Body of pancreas (tissue), 4 donors: ENCODE measurements around the gene SOCS3. TPM values are rescaled to one million over a fixed set of nuclear protein-coding genes. Genes with fewer than 3 reads are reported as not detected.
A peak's percentile ranks its signal among the peaks of the same experiment; 100 is the strongest.

Experiments
- ATAC-seq: fragments of 150-250 bp; one replicate; pipeline ENCODE4 v1.9.1; 2016
- DNase-seq, 4 donors: peaks; one replicate each; pipeline ENCODE4 v3.0.0-alpha.2; 2019
- H3K27ac ChIP-seq, 4 donors: fragments of 200-600 bp; sonication (generic); 1 replicate in 3 of 4; 2 replicates in 1 of 4; pipeline versions ENCODE4 v1.5.1 to v1.6.1; 2016 to 2019; ENCODE audit warnings: mild to moderate bottlenecking in 1 of 4, mixed read lengths in 1 of 4, moderate library complexity in 1 of 4
- H3K27me3 ChIP-seq, 2 donors: fragments of 200-600 bp; sonication (generic); one replicate each; pipeline ENCODE4 v1.6.0; 2016; ENCODE audit warnings: mild to moderate bottlenecking in 1 of 2
- H3K36me3 ChIP-seq, 2 donors: fragments of 200-600 bp; sonication (generic); replicated peaks in 1 of 2; 2 replicates each; pipeline ENCODE4 v1.5.1; 2016; ENCODE audit warnings: low read depth in 2 of 2; ENCODE audit not compliant: insufficient read depth in 1 of 2
- H3K4me1 ChIP-seq: fragments of 200-600 bp; sonication (generic); one replicate; pipeline ENCODE4 v1.6.0; 2016
- H3K4me3 ChIP-seq, 2 donors: fragments of 200-600 bp; sonication (generic); 1 replicate in 1 of 2; 2 replicates in 1 of 2; pipeline ENCODE4 v1.5.1; 2016 to 2019
- H3K9me3 ChIP-seq, 3 donors: fragments of 200-600 bp; sonication (generic); 1 replicate in 2 of 3; 2 replicates in 1 of 3; pipeline ENCODE4 v1.5.1; 2016
- CTCF ChIP-seq, 7 experiments: fragments of 450-650 bp in 4 of 7; fragments of 200-600 bp in 3 of 7; sonication (generic) in 3 of 7; IDR thresholded peaks; one replicate each; pipeline ENCODE4 v1.5.1; 2016 to 2019; ENCODE audit warnings: antibody characterized with exemption in 7 of 7
- POLR2A ChIP-seq, 3 donors: fragments of 450-650 bp; IDR thresholded peaks; one replicate each; pipeline ENCODE4 v1.6.1; 2016; ENCODE audit warnings: antibody characterized with exemption in 3 of 3, mild to moderate bottlenecking in 2 of 3
- WGBS, 2 donors: methylation state at CpG; one replicate each; pipeline ENCODE4 v1.1.5; 2017; 5-methylcytosine and 5-hydroxymethylcytosine counted together
- intact Hi-C: fragments of 100-400 bp; cut with DNase I; formaldehyde crosslinking; loops from one replicate; pipeline ENCODE4 v1.15.1; 2023
- total RNA-seq, 2 donors: library from RNA; depleted of rRNA; stranded (reverse); fragments of >200 nt; gene quantifications; one replicate each; pipeline ENCODE4 v1.1.0, GENCODE V29; 2016

Gene SOCS3
- total RNA-seq, 2 donors from 2014 or later = 21.0 to 63.9 TPM

- peak; percentile 71 to 91 (median 75) for DNase-seq
- peak; percentile 30 for ATAC-seq
- peak overlapping the region; percentile 13 to 85 (median 79) for H3K27ac ChIP-seq
- H3K27me3 ChIP-seq = no peaks in the 10 kb centered on the region
- TF ChIP-seq CTCF (IDR thresholded peaks at IDR 0.05) (peak in 1 of 7 experiments; percentile 6), POLR2A (IDR thresholded peaks at IDR 0.05) (peak in 1 of 3 donors; percentile 21)
- 55 to 73% methylated on average over 5 to 16 of the region's 16 CpGs for WGBS, 2 donors
- intact Hi-C loops = no loop called here
- H3K4me3 ChIP-seq = no peak overlapping the region
- H3K4me1 ChIP-seq = peaks cover 51% of the 10 kb centered on the region
- no peaks in the 10 kb centered on the region for H3K36me3 ChIP-seq
- H3K9me3 ChIP-seq = no peaks in the 10 kb centered on the region
These were observed 8.3 kb downstream of the SOCS3 start for GRCh38 chr17:78351449-78352006.

GRCh38 chr17:78349891-78350642, 9.8 kb downstream of the SOCS3 start:
- 77 to 82% methylated on average over 4 of the region's 4 CpGs for WGBS, 2 donors
- DNase-seq (no peak), ATAC-seq (no peak)
- no peak overlapping the region for H3K4me3 ChIP-seq
- TF ChIP-seq POLR2A (IDR thresholded peaks at IDR 0.05) = no peak
- no peak for TF ChIP-seq CTCF (IDR thresholded peaks at IDR 0.05)
- H3K27ac ChIP-seq = no peak overlapping the region
- intact Hi-C loops = no loop called here
- H3K9me3 ChIP-seq = no peaks in the 10 kb centered on the region
- H3K4me1 ChIP-seq = peaks cover 54% of the 10 kb centered on the region
- H3K36me3 ChIP-seq = no peaks in the 10 kb centered on the region
- H3K27me3 ChIP-seq = no peaks in the 10 kb centered on the region

GRCh38 chr17:78348055-78348770, 11.7 kb downstream of the SOCS3 start:
- Histone ChIP-seq H3K4me1 (peaks cover 57% of the 10 kb centered on the region), H3K9me3 (no peaks in the 10 kb centered on the region), H3K27me3 (no peaks in the 10 kb centered on the region), H3K36me3 (no peaks in the 10 kb centered on the region), H3K4me3 (no peak overlapping the region), H3K27ac (no peak overlapping the region)
- DNase-seq (no peak), ATAC-seq (no peak)
- 72 to 83% methylated on average over 8 to 9 of the region's 9 CpGs for WGBS, 2 donors
- intact Hi-C loops = no loop called here
- TF ChIP-seq POLR2A (IDR thresholded peaks at IDR 0.05) = no peak

GRCh38 chr17:78347453-78347852, 12.4 kb downstream of the SOCS3 start:
- TF ChIP-seq POLR2A (IDR thresholded peaks at IDR 0.05) (no peak), CTCF (IDR thresholded peaks at IDR 0.05) (no peak)
- Histone ChIP-seq H3K4me1 (peaks cover 60% of the 10 kb centered on the region), H3K36me3 (no peaks in the 10 kb centered on the region), H3K4me3 (no peak overlapping the region), H3K9me3 (no peaks in the 10 kb centered on the region), H3K27ac (no peak overlapping the region), H3K27me3 (no peaks in the 10 kb centered on the region)
- peak; percentile 61 to 80 (median 74) for DNase-seq
- peak; percentile 21 for ATAC-seq
- intact Hi-C loops = no loop called here
- 0 to 71% methylated on average over 1 to 3 of the region's 3 CpGs for WGBS, 2 donors

- no peaks in the 10 kb centered on the region for H3K9me3 ChIP-seq
- no peaks in the 10 kb centered on the region for H3K36me3 ChIP-seq
- intact Hi-C loops = no loop called here
- no peak overlapping the region for H3K4me3 ChIP-seq
- no peak overlapping the region for H3K27ac ChIP-seq
- WGBS, 2 donors = 89 to 95% methylated on average over 11 to 13 of the region's 13 CpGs
- no peaks in the 10 kb centered on the region for H3K27me3 ChIP-seq
- no peak for ATAC-seq
- H3K4me1 ChIP-seq = peaks cover 58% of the 10 kb centered on the region
- no peak for DNase-seq
- TF ChIP-seq CTCF (IDR thresholded peaks at IDR 0.05) = no peak
- TF ChIP-seq POLR2A (IDR thresholded peaks at IDR 0.05) = no peak
These were observed 13.1 kb downstream of the SOCS3 start for GRCh38 chr17:78346605-78347250.
